HCT116 (cell line): ENCODE measurements around the gene SLC30A7.

Experiments used
- ATF3 ChIP-seq: IDR thresholded peaks from 2 replicates; pipeline ENCODE4 v1.6.1; 2012
- RAD21 ChIP-seq: IDR thresholded peaks from 2 replicates; pipeline ENCODE4 v1.6.1; 2012; ENCODE audit warnings: low read depth, mild to moderate bottlenecking
- ZFX ChIP-seq: fragments of 450-650 bp; IDR thresholded peaks from 2 replicates; pipeline ENCODE4 v1.6.1; 2017
- TF ChIP-seq, protein P1 (sequence below), 3 experiments: fragments of 200-600 bp in 1 of 3; sonication (generic) in 1 of 3; IDR thresholded peaks in 2 of 3; conservative IDR thresholded peaks in 1 of 3; 2 replicates each; pipeline ENCODE4 v1.5.1; 2012 to 2017; ENCODE audit warnings: low read depth in 2 of 3, low read length in 2 of 3, antibody characterized with exemption in 1 of 3, borderline replicate concordance in 1 of 3, control low read depth in 1 of 3, mild to moderate bottlenecking in 1 of 3, mixed read lengths in 1 of 3, mixed run types in 1 of 3, moderate library complexity in 1 of 3; ENCODE audit not compliant: insufficient read depth in 1 of 3

- TF ChIP-seq, protein P1, sequence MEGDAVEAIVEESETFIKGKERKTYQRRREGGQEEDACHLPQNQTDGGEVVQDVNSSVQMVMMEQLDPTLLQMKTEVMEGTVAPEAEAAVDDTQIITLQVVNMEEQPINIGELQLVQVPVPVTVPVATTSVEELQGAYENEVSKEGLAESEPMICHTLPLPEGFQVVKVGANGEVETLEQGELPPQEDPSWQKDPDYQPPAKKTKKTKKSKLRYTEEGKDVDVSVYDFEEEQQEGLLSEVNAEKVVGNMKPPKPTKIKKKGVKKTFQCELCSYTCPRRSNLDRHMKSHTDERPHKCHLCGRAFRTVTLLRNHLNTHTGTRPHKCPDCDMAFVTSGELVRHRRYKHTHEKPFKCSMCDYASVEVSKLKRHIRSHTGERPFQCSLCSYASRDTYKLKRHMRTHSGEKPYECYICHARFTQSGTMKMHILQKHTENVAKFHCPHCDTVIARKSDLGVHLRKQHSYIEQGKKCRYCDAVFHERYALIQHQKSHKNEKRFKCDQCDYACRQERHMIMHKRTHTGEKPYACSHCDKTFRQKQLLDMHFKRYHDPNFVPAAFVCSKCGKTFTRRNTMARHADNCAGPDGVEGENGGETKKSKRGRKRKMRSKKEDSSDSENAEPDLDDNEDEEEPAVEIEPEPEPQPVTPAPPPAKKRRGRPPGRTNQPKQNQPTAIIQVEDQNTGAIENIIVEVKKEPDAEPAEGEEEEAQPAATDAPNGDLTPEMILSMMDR (IDR thresholded peaks at IDR 0.05 in 2 of 3, conservative IDR thresholded peaks at IDR 0.05 in 1 of 3; ENCODE audit: borderline replicate concordance in 1 of 3, insufficient read depth in 1 of 3, low read depth in 2 of 3, low read length in 2 of 3), result no peak
- TF ChIP-seq ATF3 (no peak), ZFX (no peak), RAD21 (no peak)
These were observed 21.5 kb upstream of the SLC30A7 start for GRCh38 chr1:100874433-100874832.
